KMS-11 (cell line): ENCODE measurements around the gene DNAJC18.
"Not testable (repeated sequence)": the region's sequence is repeated elsewhere in the genome, so short reads cannot be mapped to it uniquely, and the experiment has no call there.

ENCODE experiments used
- H2AFZ ChIP-seq: fragments of 200-600 bp; sonication (generic); 2 replicates; pipeline ENCODE4 v1.6.1; 2016; ENCODE audit warnings: antibody characterized with exemption, mixed run types, low read depth
- H3K27ac ChIP-seq: fragments of 200-600 bp; sonication (generic); 2 replicates; pipeline ENCODE4 v1.6.1; 2016; ENCODE audit warnings: mild to moderate bottlenecking, mixed run types
- H3K27me3 ChIP-seq: fragments of 200-600 bp; sonication (generic); 2 replicates; pipeline ENCODE4 v1.6.1; 2017; ENCODE audit warnings: mild to moderate bottlenecking, low read depth, mixed run types, moderate library complexity; ENCODE audit not compliant: insufficient read depth
- H3K36me3 ChIP-seq: fragments of 200-600 bp; sonication (generic); 2 replicates; pipeline ENCODE4 v1.6.1; 2017; ENCODE audit warnings: mild to moderate bottlenecking, mixed run types; ENCODE audit not compliant: insufficient read depth
- H3K4me1 ChIP-seq: fragments of 200-600 bp; sonication (generic); 2 replicates; pipeline ENCODE4 v1.6.1; 2016; ENCODE audit warnings: mild to moderate bottlenecking, low read depth, mixed run types; ENCODE audit not compliant: poor library complexity, severe bottlenecking
- H3K4me2 ChIP-seq: fragments of 200-600 bp; sonication (generic); 2 replicates; pipeline ENCODE4 v1.7.0; 2016; ENCODE audit warnings: mild to moderate bottlenecking, mixed run types
- H3K4me3 ChIP-seq: fragments of 200-600 bp; sonication (generic); IDR thresholded peaks from 2 replicates; pipeline ENCODE4 v1.6.1; 2017; ENCODE audit warnings: low read depth, low read length, mixed read lengths; ENCODE audit not compliant: insufficient read depth
- H3K79me2 ChIP-seq: fragments of 200-600 bp; sonication (generic); 2 replicates; pipeline ENCODE4 v1.6.1; 2016; ENCODE audit warnings: low read depth, mixed run types; ENCODE audit not compliant: insufficient read depth
- H3K9ac ChIP-seq: fragments of 200-600 bp; sonication (generic); 2 replicates; pipeline ENCODE4 v1.6.1; 2016; ENCODE audit warnings: mild to moderate bottlenecking, mixed run types
- H4K20me1 ChIP-seq: fragments of 200-600 bp; sonication (generic); 2 replicates; pipeline ENCODE4 v1.6.1; 2016; ENCODE audit warnings: mild to moderate bottlenecking, mixed run types; ENCODE audit not compliant: insufficient read depth
- CTCF ChIP-seq: fragments of 200-600 bp; sonication (generic); conservative IDR thresholded peaks from 2 replicates; pipeline ENCODE4 v1.6.1; 2017; ENCODE audit warnings: low read depth, mild to moderate bottlenecking, antibody characterized with exemption, low read length, moderate library complexity, mixed read lengths

DNAJC18 gene

GRCh38 chr5:139410993-139411828 is 28.1 kb downstream of the DNAJC18 start:
- no peak overlapping the region for H3K4me2 ChIP-seq
- H3K27ac ChIP-seq = no peak overlapping the region

GRCh38 chr5:139410121-139410992 is 29.0 kb downstream of the DNAJC18 start:
- TF ChIP-seq CTCF = no peak
- H3K27ac ChIP-seq = no peak overlapping the region

More at GRCh38 chr5:139410993-139411828, 28.1 kb downstream of the DNAJC18 start:
- no peaks in the 10 kb centered on the region for H3K27me3 ChIP-seq
- H3K4me3 ChIP-seq = no peak overlapping the region
- H3K36me3 ChIP-seq = no peaks in the 10 kb centered on the region
- no peaks in the 10 kb centered on the region for H4K20me1 ChIP-seq
- no peaks in the 10 kb centered on the region for H3K79me2 ChIP-seq
- no peak overlapping the region for H2AFZ ChIP-seq
- H3K9ac ChIP-seq = no peak overlapping the region
- H3K4me1 ChIP-seq = peaks cover 44% of the 10 kb centered on the region
- TF ChIP-seq CTCF = no peak

GRCh38 chr5:139409116-139409515 is 30.2 kb downstream of the DNAJC18 start:
- not testable (repeated sequence) for H3K79me2 ChIP-seq, H2AFZ ChIP-seq, H4K20me1 ChIP-seq, H3K4me3 ChIP-seq, H3K27me3 ChIP-seq, H3K36me3 ChIP-seq, H3K4me2 ChIP-seq, H3K9ac ChIP-seq, H3K27ac ChIP-seq
- H3K4me1 ChIP-seq = peaks cover 31% of the 10 kb centered on the region

More at GRCh38 chr5:139410121-139410992, 29.0 kb downstream of the DNAJC18 start:
- no peaks in the 10 kb centered on the region for H4K20me1 ChIP-seq
- H3K27me3 ChIP-seq = no peaks in the 10 kb centered on the region
- no peak overlapping the region for H2AFZ ChIP-seq
- no peak overlapping the region for H3K4me2 ChIP-seq
- H3K4me1 ChIP-seq = peaks cover 35% of the 10 kb centered on the region
- H3K79me2 ChIP-seq = no peaks in the 10 kb centered on the region
- H3K36me3 ChIP-seq = no peaks in the 10 kb centered on the region
- H3K4me3 ChIP-seq = no peak overlapping the region
- no peak overlapping the region for H3K9ac ChIP-seq

- no peak overlapping the region for H3K4me3 ChIP-seq
- H4K20me1 ChIP-seq = no peaks in the 10 kb centered on the region
- no peak for TF ChIP-seq CTCF
- no peak overlapping the region for H2AFZ ChIP-seq
- peaks cover 25% of the 10 kb centered on the region for H3K4me1 ChIP-seq
- H3K27ac ChIP-seq = no peak overlapping the region
- no peak overlapping the region for H3K4me2 ChIP-seq
- H3K27me3 ChIP-seq = no peaks in the 10 kb centered on the region
- no peaks in the 10 kb centered on the region for H3K36me3 ChIP-seq
- H3K79me2 ChIP-seq = no peaks in the 10 kb centered on the region
- H3K9ac ChIP-seq = no peak overlapping the region
Measured at GRCh38 chr5:139408191-139408590, 31.1 kb downstream of the DNAJC18 start.
